ENCODE data around the gene LRRC55.

GRCh38 chr11:57223601-57224000 lies 41.8 kb downstream of the LRRC55 start:
- TF ChIP-seq POLR2A (IDR thresholded peaks at IDR 0.05; ENCODE audit: low read length) (no peak), GATA1 (IDR thresholded peaks at IDR 0.05; ENCODE audit: low read depth, low read length) (no peak)

Data from erythroblast (primary cell).